Activated naive CD4-positive, alpha-beta T cell treated with Interleukin-2 at 50 U/mL for 16 hours (primary cell): ENCODE measurements around the gene FUT4.
"Not testable (repeated sequence)": the region's sequence is repeated elsewhere in the genome, so short reads cannot be mapped to it uniquely, and the experiment has no call there.

Source experiments
- DNase-seq: peaks from one replicate; pipeline ENCODE4 v3.0.0-alpha.2; 2020

The FUT4 gene, protein sequence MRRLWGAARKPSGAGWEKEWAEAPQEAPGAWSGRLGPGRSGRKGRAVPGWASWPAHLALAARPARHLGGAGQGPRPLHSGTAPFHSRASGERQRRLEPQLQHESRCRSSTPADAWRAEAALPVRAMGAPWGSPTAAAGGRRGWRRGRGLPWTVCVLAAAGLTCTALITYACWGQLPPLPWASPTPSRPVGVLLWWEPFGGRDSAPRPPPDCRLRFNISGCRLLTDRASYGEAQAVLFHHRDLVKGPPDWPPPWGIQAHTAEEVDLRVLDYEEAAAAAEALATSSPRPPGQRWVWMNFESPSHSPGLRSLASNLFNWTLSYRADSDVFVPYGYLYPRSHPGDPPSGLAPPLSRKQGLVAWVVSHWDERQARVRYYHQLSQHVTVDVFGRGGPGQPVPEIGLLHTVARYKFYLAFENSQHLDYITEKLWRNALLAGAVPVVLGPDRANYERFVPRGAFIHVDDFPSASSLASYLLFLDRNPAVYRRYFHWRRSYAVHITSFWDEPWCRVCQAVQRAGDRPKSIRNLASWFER

DNA sequence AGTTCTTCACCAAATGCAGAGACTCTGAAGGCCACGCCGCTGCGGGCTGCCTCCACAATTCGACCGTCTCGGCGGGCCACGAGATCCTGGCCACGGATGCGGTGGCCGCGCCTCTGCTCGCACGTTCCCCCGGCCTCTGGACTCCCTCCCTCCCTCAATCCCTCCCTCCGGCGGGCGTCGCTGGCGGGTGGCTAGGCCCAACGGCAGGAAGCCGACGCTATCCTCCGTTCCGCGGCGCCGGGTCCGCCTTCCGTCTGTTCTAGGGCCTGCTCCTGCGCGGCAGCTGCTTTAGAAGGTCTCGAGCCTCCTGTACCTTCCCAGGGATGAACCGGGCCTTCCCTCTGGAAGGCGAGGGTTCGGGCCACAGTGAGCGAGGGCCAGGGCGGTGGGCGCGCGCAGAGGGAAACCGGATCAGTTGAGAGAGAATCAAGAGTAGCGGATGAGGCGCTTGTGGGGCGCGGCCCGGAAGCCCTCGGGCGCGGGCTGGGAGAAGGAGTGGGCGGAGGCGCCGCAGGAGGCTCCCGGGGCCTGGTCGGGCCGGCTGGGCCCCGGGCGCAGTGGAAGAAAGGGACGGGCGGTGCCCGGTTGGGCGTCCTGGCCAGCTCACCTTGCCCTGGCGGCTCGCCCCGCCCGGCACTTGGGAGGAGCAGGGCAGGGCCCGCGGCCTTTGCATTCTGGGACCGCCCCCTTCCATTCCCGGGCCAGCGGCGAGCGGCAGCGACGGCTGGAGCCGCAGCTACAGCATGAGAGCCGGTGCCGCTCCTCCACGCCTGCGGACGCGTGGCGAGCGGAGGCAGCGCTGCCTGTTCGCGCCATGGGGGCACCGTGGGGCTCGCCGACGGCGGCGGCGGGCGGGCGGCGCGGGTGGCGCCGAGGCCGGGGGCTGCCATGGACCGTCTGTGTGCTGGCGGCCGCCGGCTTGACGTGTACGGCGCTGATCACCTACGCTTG lies at the start of gene FUT4:
Gene FUT4, plus strand, starts transcription at position 227 of the 951 bp plus-strand sequence. Its CDS starts 213 bp downstream, at position 440.
- DNase-seq = peak; percentile 74

DNA sequence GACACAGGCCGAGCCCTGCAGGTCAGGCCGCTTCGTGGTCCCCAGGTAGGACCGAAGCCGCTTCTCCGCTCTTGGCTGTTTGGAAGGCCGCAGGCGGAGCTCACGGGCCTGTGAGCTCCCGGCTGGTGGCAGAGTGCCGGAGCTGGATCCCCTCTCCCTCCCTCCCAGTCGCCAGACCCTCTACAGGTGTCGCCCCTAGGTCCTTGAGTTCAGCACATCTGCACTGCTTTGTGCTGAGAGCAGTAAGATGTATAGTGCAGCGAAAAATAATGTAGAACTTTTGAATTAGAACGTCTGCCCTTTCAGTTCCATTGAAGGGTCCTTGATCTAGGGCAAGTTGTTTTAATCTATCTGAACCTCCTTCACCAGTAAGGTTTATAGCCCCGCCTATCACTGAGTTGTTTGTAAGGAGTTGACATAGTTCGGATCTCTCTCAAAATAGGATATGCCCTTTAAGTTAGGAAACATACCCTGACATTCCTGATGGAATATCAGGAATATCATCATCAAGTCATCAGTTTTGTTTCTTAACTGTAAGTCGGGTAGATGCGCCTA lies 49.5 kb upstream of the FUT4 start:
- DNase-seq = no peak

DNA sequence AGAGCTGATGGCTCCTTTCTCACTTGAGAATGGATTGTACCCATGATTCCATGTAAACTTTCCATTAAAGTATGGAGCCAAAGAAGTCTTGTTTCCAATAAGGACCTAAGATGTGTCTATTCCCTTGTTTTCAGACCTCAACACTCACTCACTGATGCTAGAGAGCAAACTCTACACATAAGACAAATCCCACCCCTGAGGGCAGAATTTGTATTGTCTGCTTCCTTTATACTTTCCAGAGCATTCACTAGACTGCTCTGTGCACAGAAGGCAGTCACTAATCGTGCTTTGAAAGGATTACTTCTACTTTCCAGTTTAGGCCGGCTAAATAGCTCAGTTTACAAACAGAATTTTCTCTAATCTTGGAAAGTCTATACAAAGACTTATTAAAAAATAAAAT lies 43.5 kb upstream of the FUT4 start:
- DNase-seq = no peak

DNA sequence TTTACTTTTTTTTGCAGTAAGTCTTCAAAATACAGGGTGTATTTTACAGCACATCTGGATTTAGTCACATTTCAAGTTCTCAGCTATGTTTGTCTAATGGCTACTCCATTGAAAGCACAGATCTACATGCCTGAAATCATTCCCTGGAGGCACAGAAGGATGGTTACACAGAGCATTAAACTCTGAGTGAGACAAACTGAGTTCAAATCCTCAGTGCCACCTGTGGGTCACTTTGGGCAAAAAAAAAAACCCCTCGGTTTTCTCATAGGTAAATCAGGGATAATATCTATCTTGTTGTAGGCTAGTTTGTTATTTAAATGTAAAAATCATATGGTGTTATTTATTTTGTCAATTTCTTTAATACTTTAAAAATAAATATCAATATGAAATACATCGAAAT lies 42.2 kb upstream of the FUT4 start:
- no peak for DNase-seq

DNA sequence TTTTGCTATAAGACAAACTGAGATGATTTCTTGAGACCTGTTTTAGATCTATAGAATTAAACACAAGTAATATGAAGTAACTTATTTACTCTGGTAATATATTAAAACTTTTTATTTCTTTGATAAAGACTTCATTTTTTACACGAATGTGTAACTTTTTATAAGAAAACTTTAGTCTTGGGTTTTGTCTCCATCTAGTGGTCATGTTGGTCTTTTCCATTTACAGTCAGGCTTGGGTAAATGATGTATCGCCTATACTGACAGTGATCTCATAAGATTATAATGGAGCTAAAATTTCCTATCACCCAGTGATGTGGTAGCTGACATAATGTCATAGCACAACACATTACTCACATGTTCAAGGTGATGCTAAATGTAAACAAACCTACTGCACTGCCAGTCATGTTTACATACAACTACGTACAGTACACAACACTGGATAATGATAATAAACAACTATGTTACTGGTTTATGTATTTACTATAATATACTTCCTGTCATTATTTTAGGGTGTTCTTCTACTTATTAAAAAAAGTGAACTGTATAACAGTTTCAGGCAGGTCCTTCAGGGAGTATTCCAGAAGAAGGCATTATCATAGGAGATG lies 38.9 kb upstream of the FUT4 start:
- DNase-seq = no peak

DNA sequence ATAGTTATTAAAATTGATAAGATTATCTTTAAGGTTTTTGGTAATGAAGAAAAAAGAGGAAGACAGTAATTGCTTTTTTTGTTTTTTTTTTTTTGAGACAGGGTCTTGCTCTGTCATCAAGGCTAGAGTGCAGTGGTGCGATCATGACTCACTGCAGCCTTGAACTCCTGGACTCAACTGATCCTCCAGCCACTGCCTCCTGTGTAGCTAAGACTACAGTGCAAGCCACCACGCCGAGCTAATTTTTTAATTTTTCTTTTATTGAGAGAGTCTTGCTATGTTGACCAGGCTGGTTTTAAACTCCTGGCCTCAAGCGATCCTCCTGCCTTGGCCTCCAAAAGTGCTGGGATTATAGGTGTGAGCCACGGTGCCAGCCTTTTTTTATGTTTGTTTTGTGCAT lies 37.2 kb upstream of the FUT4 start:
- DNase-seq = not testable (repeated sequence)

DNA sequence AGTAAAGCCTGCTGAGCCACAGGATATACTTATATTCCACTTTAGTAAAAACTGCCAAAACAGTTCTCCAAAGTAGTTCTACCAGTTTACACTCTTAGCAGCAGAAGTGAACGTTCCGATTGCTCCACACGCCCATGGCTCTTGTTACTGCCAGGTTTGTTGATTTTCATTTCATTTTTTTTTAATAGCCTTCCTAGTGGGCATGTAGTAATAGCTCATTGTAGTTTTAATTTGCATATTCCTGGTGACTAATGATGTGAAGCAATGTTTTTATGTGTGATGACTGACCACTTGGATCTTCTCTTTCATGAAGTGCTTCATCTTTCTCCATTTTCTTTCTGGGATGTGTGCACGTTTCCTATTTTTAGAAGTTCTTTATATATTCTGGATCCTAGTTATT lies 36.2 kb upstream of the FUT4 start:
- no peak for DNase-seq

DNA sequence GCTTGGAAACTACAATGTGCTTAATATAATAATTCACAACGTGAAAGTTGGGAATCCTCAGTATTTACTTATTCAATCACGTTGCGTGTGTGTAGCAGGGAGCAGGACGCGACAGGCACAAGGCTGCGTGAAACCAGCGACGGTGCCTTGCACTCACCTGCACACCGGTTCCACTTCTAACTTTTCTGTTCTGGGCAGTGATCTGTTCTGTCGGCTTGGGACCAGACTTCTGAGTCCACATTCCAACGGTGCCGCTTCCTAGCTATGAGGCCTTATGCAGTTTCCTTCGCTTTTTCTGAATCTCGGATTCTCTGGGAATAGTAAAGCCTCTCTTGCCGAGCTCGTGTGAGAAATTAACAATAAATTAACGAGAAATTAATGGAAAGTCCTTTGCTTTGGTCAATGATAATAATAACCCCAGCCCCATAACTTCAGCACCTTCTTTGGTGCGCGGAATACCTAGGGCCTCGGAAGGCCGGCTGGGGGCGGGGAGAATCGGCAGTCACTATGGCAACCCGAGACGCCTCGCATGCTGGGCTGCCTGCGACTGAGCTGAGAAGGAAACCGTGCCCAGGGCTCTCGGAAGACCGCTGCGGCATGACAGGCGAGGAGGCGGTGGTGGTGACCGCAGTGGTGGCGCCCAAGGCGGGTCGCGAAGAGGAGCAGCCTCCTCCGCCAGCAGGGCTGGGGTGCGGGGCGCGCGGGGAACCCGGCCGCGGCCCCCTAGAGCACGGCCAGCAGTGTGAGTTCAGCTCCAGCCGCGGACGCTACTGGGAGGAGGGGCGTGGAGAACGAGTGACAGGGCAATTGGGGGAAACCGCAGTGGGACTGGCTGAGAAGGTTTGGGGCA lies 31.6 kb upstream of the FUT4 start, which contains the start of gene C11orf97:
Gene C11orf97, plus strand, starts transcription at position 530 of the 850 bp plus-strand sequence. Its CDS starts 68 bp downstream, at position 598.
- DNase-seq = peak; percentile 55

DNA sequence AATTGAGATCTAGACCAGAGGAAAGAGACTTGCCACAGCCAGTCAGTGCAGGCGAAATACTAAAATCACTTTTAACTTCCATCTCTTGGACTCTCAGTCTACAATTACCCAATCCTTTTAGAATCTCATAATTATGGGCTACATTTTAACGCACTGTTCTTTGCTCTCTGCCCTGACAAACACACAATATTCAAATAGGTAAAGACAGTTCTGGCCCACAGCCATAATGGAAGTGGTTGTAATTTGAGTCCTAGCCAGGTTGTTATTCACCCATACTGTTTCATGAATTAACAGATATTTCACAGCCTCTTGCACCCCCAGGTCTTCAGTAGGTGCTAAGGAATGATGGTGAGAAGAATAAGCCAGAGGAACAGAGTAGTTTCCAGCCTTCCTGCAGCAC lies 30.6 kb upstream of the FUT4 start:
- DNase-seq = no peak

DNA sequence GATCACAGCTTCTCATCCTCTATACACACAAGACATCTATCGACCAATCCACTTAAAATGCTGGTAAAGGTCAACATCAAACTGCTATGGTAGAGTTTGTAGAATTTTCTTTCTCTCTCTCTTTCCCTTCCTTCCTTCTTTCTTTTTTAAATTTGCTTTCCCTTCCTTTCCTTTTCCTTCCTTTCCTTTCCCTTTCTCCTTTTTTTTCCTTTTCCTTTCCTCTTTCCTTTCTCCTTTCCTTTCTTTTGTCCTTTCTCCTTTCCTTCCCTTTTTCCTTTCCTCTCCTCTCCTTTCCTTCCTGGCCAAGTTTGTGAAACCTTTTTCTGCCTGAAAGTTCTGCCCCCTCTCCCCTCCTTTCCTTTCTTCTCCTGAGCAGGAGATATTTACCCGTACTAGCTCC lies 28.3 kb upstream of the FUT4 start:
- no peak for DNase-seq

DNA sequence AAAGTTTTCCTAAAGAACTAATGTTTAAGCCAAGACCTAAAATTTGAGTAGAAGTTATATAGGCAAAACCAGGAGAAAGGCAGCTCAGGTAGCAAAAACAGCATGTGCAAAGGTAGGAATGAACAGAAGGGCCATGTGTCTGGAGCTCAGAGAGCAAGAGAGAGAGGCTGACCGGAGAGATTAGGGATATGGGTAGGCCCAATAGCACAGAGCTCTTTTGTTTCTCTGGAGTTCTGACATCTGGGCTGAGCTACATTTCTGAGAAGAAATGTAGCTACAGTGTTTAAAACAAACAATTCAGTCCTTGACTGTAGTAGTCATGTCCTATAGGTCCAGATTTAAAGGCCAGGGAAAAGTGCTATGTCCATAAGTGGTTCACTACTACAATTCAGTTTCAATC lies 27.0 kb upstream of the FUT4 start:
- no peak for DNase-seq

DNA sequence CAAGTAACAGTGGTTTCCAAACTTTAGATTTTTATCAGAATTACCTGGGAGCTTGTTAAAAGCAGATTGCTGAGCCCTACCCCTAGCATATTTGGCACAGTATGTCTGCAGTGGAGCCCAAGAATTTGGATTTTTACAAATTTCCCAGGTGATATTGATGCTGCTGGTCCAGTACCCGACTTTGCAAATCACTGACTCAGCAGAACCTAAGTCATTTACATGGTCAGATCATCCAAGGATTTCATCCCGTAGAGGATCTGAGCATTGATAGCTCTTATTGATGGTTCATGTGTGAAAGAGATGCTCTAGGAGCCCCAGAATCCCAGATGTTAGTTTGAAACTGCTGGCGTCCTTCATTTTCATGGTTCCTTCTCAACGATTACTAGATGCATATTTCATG lies 25.4 kb upstream of the FUT4 start:
- DNase-seq = no peak

DNA sequence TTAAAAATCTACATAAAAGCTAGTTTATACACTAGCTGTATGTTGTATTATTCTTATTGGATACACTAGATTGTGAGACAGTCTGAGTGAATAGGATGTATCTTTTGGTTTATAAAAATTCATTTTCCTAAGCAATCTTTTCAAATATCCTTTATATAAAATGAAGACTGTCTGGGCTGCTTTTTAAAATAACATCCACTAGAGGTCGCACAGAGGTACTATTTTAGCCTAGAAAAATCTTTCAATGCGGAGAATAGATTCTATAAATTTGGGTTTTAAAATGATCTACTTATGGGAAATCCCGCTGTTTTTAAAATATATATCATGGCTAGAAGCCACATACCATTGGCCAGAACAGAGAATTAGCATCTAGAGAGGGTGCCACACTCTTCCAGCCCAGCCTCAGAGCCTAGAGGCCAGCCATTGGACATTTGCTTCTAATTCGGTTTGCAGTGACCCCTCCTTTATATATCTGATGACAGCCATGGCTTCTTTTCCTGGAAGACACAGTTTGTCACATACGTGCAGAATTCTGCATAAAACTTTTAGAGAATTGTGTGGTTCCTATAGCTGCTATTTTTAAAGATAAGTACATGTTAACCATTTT lies 24.1 kb upstream of the FUT4 start:
- DNase-seq = no peak

DNA sequence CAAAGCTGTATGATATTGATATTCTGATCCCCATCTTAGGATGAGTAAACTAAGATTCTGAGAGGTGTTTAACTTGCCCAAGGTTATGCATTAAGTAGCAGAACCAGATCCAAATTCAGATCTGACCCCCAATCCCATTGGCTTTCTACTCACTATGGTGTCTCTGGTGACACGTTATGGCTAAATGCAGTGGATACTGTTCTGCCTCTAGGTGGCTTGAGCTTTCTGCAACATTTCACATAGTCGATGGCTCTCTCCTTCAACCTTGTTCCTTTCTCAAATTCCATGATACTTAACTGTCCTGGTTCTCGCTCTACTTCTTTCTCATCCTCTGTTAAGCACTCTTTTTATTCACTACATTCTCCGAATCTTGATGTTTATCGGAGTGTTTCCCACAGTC lies 22.0 kb upstream of the FUT4 start:
- no peak for DNase-seq

DNA sequence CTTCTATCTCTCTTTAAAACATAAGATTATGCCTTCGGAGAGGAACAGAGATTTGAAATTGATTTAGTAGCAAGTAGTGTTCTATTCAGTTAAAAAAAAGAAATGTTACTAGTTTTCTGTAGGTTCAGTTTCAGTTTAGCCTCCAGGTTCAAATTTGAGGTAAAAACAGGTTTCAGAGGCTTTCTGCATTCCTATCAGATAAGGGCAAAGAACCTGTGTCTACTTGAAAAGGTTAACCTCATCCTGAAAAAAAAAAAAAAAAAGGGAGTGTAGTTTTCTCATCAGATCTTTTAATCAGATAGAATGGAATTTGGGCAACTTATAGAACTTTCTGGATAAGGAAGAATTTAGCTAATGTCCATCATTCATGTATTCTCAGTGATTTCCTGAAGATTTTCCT lies 19.4 kb upstream of the FUT4 start:
- DNase-seq = no peak

DNA sequence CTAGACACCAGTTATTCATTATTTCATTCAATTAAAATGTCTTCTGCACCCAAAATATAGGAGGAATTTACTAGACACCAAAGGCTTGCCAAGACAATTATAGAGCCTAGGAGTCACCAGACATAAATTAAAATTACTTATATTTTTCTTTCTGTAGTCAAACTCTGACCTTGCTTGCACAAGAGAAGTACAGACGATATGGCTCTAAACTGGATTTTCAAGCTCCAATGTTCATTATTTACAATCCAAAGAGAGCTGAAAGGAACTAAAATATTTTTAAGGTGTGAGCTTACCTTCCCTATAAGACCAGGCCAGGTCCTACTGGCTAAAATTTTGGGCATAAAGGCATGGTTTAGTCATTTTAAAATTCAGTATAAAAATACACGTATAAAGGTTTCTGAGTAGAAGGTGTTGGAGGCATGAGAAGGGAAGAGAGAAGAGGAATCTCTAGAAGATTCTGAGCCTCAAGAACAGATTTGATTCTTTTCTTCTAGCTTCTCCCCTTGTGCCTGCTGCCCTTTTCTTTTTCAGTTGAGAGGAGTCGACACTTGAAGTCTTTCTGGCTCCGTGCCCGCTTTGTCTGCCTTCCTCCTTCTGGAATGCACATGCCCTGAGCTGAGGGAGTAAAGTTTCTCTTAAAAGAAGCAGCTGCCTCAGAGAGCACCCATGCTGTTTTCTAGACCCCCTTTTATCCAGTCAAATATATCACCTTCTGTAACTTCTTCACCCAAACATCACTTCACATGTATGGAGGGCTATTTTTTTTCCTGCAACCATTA lies 18.0 kb upstream of the FUT4 start:
- no peak for DNase-seq

DNA sequence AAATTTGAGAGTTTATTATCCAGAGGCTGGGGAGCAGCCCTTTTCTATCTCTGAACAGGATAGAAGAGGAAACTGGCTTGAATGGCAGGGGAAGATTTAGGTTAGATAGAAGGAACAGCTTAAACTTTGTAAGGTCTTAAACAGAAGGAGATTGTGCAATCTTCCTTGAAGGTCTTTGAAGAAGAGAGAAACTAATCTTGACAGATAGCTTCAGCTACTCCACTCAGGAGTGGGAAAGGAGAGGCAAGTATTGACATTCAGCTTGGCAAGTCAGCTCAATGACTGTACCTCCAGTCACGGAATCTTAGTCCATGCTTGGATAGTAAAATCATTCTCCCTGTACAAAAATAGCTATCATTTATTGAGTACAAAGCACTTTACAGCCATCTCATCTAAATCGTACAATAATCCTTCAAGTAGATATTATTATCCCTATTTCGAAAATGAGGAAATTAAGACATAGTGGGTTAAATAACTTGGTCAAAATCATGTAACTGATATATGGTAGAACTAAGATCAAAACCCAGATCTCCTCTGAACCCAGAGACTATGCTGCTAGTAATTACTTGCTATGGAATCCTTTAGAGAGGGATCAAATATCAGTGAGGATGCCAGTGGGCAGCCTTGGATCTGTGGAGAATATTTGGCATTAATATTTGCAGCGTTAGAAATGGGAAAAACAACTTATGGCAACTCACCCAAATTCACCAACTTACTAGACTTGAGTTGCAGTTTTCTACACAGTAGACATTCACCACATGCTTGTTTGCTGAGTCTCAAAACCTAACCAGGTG lies 16.9 kb upstream of the FUT4 start:
- DNase-seq = no peak

DNA sequence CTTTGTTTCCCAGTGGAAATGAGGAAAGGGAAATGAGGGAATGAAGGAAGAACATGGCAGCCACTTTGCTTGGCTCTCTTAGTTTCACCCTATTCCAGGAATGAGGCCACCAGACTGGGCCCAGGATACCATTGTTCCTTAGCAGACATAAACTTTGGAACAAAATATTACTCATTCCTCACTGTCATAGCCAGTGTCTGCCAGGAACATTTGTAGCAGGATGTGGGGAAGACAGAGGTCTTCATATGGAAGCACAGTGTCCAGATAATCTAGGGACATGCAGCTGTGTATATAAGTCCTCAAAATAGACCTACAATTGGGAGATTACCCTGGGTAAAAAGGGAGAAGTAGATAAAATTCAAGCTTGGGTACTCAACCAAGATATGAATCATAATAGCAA lies 15.2 kb upstream of the FUT4 start:
- no peak for DNase-seq

DNA sequence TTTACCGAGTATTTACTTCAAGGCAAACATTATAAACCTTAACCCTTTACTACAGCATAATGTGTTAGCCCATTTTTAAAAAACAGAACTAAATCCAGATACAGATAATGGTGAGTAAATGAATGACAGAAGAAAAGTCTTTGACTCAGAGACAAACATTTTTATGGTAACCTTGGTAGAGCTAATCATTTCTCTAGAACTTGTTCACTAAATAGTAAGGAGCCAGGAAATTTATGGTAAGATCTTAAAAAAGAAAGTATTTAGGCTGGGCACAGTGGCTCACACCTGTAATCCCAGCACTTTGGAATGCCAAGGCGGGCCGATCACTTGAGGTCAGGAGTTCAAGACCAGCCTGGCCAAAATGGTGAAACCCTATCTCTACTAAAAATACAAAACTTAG lies 11.5 kb upstream of the FUT4 start:
- no peak for DNase-seq

DNA sequence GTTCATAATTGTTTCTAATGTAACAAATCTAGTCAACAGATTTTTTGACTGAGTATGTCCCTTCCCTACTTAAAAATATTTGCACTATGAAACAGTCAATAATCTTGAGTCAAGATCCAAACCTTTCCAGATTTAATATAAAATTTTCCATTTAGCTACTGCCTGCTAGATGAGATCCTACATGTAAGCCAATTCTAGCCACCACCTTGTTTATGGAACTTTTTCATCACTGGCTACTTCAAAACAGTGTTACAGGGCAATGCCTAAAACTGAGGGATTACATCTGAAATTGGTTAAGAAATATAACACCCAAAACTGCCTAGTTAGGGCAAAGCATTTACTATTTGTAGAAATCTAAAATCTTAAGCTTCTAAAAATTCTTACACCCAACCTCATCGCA lies 10.5 kb upstream of the FUT4 start:
- DNase-seq = no peak
